CD4-positive, alpha-beta T cell treated with Interleukin-17A for 1 hour (primary cell): ENCODE results near the gene RPRD2.

Source experiments
- DNase-seq: peaks from one replicate; pipeline ENCODE4 v3.0.0-alpha.2; 2020

The RPRD2 gene

GRCh38 chr1:150516050-150516591, 152.2 kb downstream of the RPRD2 start:
- DNase-seq: no peak

- no peak for DNase-seq
These were observed 152.7 kb downstream of the RPRD2 start for GRCh38 chr1:150516616-150517015.

- no peak for DNase-seq
These were observed 157.4 kb downstream of the RPRD2 start for GRCh38 chr1:150521196-150521968.

GRCh38 chr1:150525348-150525747, 161.4 kb downstream of the RPRD2 start:
- no peak for DNase-seq
